ENCODE data around the gene COG8.

COG8 gene

GRCh38 chr16:69345923-69346322 lies 6.6 kb upstream of the COG8 start:
- no peak for DNase-seq

- DNase-seq = no peak
Observed at GRCh38 chr16:69344171-69344570, 4.8 kb upstream of the COG8 start.

GRCh38 chr16:69340095-69340644 lies 806 bp upstream of the COG8 start:
- DNase-seq = no peak

GRCh38 chr16:69338557-69339288 lies 641 bp downstream of the COG8 start:
- no peak for DNase-seq

- DNase-seq = no peak
Observed at GRCh38 chr16:69334696-69335095, 4.7 kb downstream of the COG8 start.

GRCh38 chr16:69330286-69331109 lies 8.9 kb downstream of the COG8 start, which contains the start of gene PDF:
TSS of gene PDF (minus strand) at chr16:69330588. CDS start at chr16:69330570, 18 bp downstream.
- peak; percentile 58 to 95 for DNase-seq

- DNase-seq = peak in 1 of 2 experiments; percentile 41
Observed at GRCh38 chr16:69329369-69330285, 9.7 kb downstream of the COG8 start.

- no peak for DNase-seq
Observed at GRCh38 chr16:69328854-69329316, 10.5 kb downstream of the COG8 start.

GRCh38 chr16:69327585-69328310 lies 11.6 kb downstream of the COG8 start:
- no peak for DNase-seq

GRCh38 chr16:69326172-69326873 lies 13.0 kb downstream of the COG8 start:
- DNase-seq = no peak

GRCh38 chr16:69325784-69326171 lies 13.6 kb downstream of the COG8 start:
- no peak for DNase-seq

- no peak for DNase-seq
Observed at GRCh38 chr16:69324585-69325253, 14.6 kb downstream of the COG8 start.

- no peak for DNase-seq
Observed at GRCh38 chr16:69324013-69324531, 15.3 kb downstream of the COG8 start.

- DNase-seq = no peak
Observed at GRCh38 chr16:69323415-69323814, 15.9 kb downstream of the COG8 start.

GRCh38 chr16:69322343-69322742 lies 17.0 kb downstream of the COG8 start:
- DNase-seq = no peak

GRCh38 chr16:69321080-69321479 lies 18.3 kb downstream of the COG8 start:
- DNase-seq = no peak

- no peak for DNase-seq
Observed at GRCh38 chr16:69320740-69321073, 18.7 kb downstream of the COG8 start.

GRCh38 chr16:69319826-69320739 lies 19.3 kb downstream of the COG8 start:
- no peak for DNase-seq

GRCh38 chr16:69319381-69319780 lies 20.0 kb downstream of the COG8 start:
- no peak for DNase-seq

Data from NCI-H526 (cell line).